Stomach (tissue), 9 donors: ENCODE results near the gene CDK10. TPM values are rescaled to one million over a fixed set of nuclear protein-coding genes. Genes with fewer than 3 reads are reported as not detected.

Source experiments
- DNase-seq, 2 donors: peaks; one replicate each; pipeline versions ENCODE4 v3.0.0 to v3.0.0-alpha.2; 2013 to 2019
- H3K27ac ChIP-seq, 5 donors: fragments of 200-600 bp in 4 of 5; sonication (generic) in 4 of 5; one replicate each; pipeline ENCODE4 v1.5.1; 2013 to 2019; ENCODE audit warnings: mild to moderate bottlenecking in 1 of 5, moderate library complexity in 1 of 5
- H3K27me3 ChIP-seq, 3 donors: fragments of 200-600 bp; sonication (generic); one replicate each; pipeline ENCODE4 v1.5.1; 2017 to 2019; ENCODE audit warnings: mixed run types in 1 of 3
- H3K36me3 ChIP-seq, 4 donors: fragments of 200-600 bp; sonication (generic); 1 replicate in 3 of 4; 2 replicates in 1 of 4; pipeline ENCODE4 v1.5.1; 2016 to 2019
- H3K4me1 ChIP-seq, 4 donors: fragments of 200-600 bp; sonication (generic); one replicate each; pipeline ENCODE4 v1.5.1; 2016 to 2019
- H3K4me3 ChIP-seq, 4 donors: fragments of 200-600 bp; sonication (generic) in 3 of 4; one replicate each; pipeline ENCODE4 v1.5.1; 2016 to 2019; ENCODE audit warnings: mild to moderate bottlenecking in 1 of 4
- H3K9me3 ChIP-seq, 4 donors: fragments of 200-600 bp; sonication (generic); one replicate each; pipeline ENCODE4 v1.5.1; 2016 to 2019
- CTCF ChIP-seq, 7 experiments: fragments of 450-650 bp in 4 of 7; fragments of 200-600 bp in 3 of 7; sonication (generic) in 3 of 7; IDR thresholded peaks; one replicate each; pipeline ENCODE4 v1.5.1; 2016 to 2019; ENCODE audit warnings: antibody characterized with exemption in 7 of 7, control low read depth in 2 of 7, mild to moderate bottlenecking in 1 of 7
- EP300 ChIP-seq: sonication (generic); formaldehyde crosslinking; IDR thresholded peaks from one replicate; pipeline ENCODE4 v1.6.1; 2017; ENCODE audit warnings: antibody characterized with exemption
- POLR2A ChIP-seq, 4 donors: fragments of 450-650 bp; IDR thresholded peaks; one replicate each; pipeline ENCODE4 v1.6.1; 2016; ENCODE audit warnings: antibody characterized with exemption in 4 of 4, control low read depth in 2 of 4, mild to moderate bottlenecking in 1 of 4, moderate library complexity in 1 of 4
- POLR2AphosphoS5 ChIP-seq, 3 donors: sonication (generic); formaldehyde crosslinking; IDR thresholded peaks; one replicate each; pipeline ENCODE4 v1.6.1; 2016; ENCODE audit warnings: antibody characterized with exemption in 3 of 3
- WGBS, 5 donors: extraction: QIAGEN DNeasy Blood & Tissue Kit in 3 of 5; methylation state at CpG; one replicate each; pipeline versions ENCODE4 v1.1.5 to v1.1.7; 2013 to 2018; 5-methylcytosine and 5-hydroxymethylcytosine counted together
- intact Hi-C: fragments of 100-400 bp; cut with DNase I; formaldehyde crosslinking; loops from one replicate; pipeline ENCODE4 v1.15.1; 2023; ENCODE audit warnings: low total_unique reads
- polyA plus RNA-seq, 3 donors: library from polyadenylated mRNA; stranded (reverse); fragments of 200-250 nt; gene quantifications; one replicate each; pipeline ENCODE4 v1.2.3, GENCODE V29; 2013
- total RNA-seq, 5 donors: library from RNA; depleted of rRNA; stranded (reverse); fragments of >200 nt; gene quantifications; one replicate each; pipeline versions ENCODE4 v1.1.0 to v1.2.3, GENCODE V29; 2014 to 2016
- donor health status: healthy with polysubstance abuse.
- donor health status: Bipolar disorder and iron deficiency.
- donor health status: healthy.

The CDK10 gene
- total and polyA plus RNA-seq, 8 donors = 40.9 to 256 (median 86.4) TPM

GRCh38 chr16:89701425-89702406, 15.2 kb downstream of the CDK10 start, which contains the start of gene SPATA2L:
SPATA2L (minus strand) TSS chr16:89701705; CDS start chr16:89701232, 473 bp downstream.
- Histone ChIP-seq H3K9me3 (no peaks in the 10 kb centered on the region), H3K4me1 (peaks cover 28 to 54% (median 44%) of the 10 kb centered on the region in 4 donors), H3K27ac (peak within 1 kb of the TSS; percentile 89 to 99 (median 94)), H3K27me3 (peaks cover 0 to 29% (median 0%) of the 10 kb centered on the region in 3 donors), H3K36me3 (peaks cover 0 to 15% (median 13%) of the 10 kb centered on the region in 4 donors), H3K4me3 (peak within 1 kb of the TSS; percentile 70 to 80 (median 74))
- TF ChIP-seq CTCF (IDR thresholded peaks at IDR 0.05) (peak in 1 of 7 experiments; percentile 30), POLR2A (IDR thresholded peaks at IDR 0.05) (peak in 2 of 4 donors; percentile 45 to 47), POLR2AphosphoS5 (IDR thresholded peaks at IDR 0.05) (peak; percentile 25 to 92 (median 82)), EP300 (no peak)
- 1 to 3% (median 1%) methylated on average over 27 to 97 of the region's 97 CpGs for WGBS, 5 donors
- intact Hi-C loops = loop anchor here (10.0 kb wide), 1 partner anchor 163 kb away; no protein-coding TSS in a partner anchor
- DNase-seq = peak; percentile 98

GRCh38 chr16:89704281-89704680, 17.8 kb downstream of the CDK10 start:
- H3K27me3 ChIP-seq = peaks cover 0 to 29% (median 0%) of the 10 kb centered on the region in 3 donors
- H3K9me3 ChIP-seq = no peaks in the 10 kb centered on the region
- H3K36me3 ChIP-seq = peaks cover 0 to 15% (median 5%) of the 10 kb centered on the region in 4 donors
- H3K4me3 ChIP-seq = no peak overlapping the region
- no peak overlapping the region for H3K27ac ChIP-seq
- peaks cover 28 to 41% (median 37%) of the 10 kb centered on the region in 4 donors for H3K4me1 ChIP-seq
- 76 to 86% (median 84%) methylated on average over 13 of the region's 13 CpGs for WGBS, 5 donors
- no peak for DNase-seq
- intact Hi-C loops = loop anchor here (10.0 kb wide), 1 partner anchor 161 kb away; no protein-coding TSS in a partner anchor
- no peak for TF ChIP-seq POLR2A (IDR thresholded peaks at IDR 0.05)
- no peak for TF ChIP-seq EP300
- no peak for TF ChIP-seq CTCF (IDR thresholded peaks at IDR 0.05)
- no peak for TF ChIP-seq POLR2AphosphoS5 (IDR thresholded peaks at IDR 0.05)

- intact Hi-C loops = loop anchor here (5.0 to 10.0 kb wide), 2 partner anchors 87 to 160 kb away; no protein-coding TSS in a partner anchor
- WGBS, 5 donors = 65 to 75% (median 68%) methylated on average over 15 of the region's 15 CpGs
- TF ChIP-seq POLR2A (IDR thresholded peaks at IDR 0.05) (no peak), POLR2AphosphoS5 (IDR thresholded peaks at IDR 0.05) (no peak), CTCF (IDR thresholded peaks at IDR 0.05) (no peak), EP300 (no peak)
- H3K4me1 ChIP-seq = peaks cover 21 to 34% (median 30%) of the 10 kb centered on the region in 4 donors
- H3K27ac ChIP-seq = no peak overlapping the region
- DNase-seq = peak in 1 of 2 donors; percentile 7
- no peaks in the 10 kb centered on the region for H3K9me3 ChIP-seq
- H3K27me3 ChIP-seq = peaks cover 0 to 29% (median 0%) of the 10 kb centered on the region in 3 donors
- peaks cover 0 to 21% (median 5%) of the 10 kb centered on the region in 4 donors for H3K36me3 ChIP-seq
- H3K4me3 ChIP-seq = no peak overlapping the region
Observed at GRCh38 chr16:89705006-89705405, 18.5 kb downstream of the CDK10 start.
